CD4-positive, alpha-beta memory T cell (primary cell): Measurements from ENCODE around the gene PRLR. TPM values are rescaled to one million over a fixed set of nuclear protein-coding genes. Genes with fewer than 3 reads are reported as not detected.

ENCODE experiments used
- CTCF ChIA-PET: fragments of 350-600 bp; sonication (Branson Sonifier 250); formaldehyde crosslinking; loops from one replicate; lab custom pipeline; 2021; ENCODE audit warnings: inconsistent platforms; ENCODE audit not compliant: partially characterized antibody; lab: Charles Lee
- POLR2A ChIA-PET: fragments of 350-600 bp; sonication (Branson Sonifier 250); formaldehyde crosslinking; loops from one replicate; lab custom pipeline; 2021; ENCODE audit not compliant: partially characterized antibody; lab: Charles Lee
- DNase-seq, 5 donors: peaks; one replicate each; pipeline versions ENCODE4 v3.0.0 to v3.0.0-alpha.2; 2020 to 2022; ENCODE audit warnings: mixed read lengths in 1 of 5
- H3K27ac ChIP-seq: one replicate; pipeline ENCODE4 v1.7.0; 2013; ENCODE audit warnings: low read depth, low read length
- H3K27me3 ChIP-seq: 2 replicates; pipeline ENCODE4 v1.7.0; 2013; ENCODE audit warnings: mild to moderate bottlenecking, low read length, moderate library complexity; ENCODE audit not compliant: insufficient read depth
- H3K36me3 ChIP-seq: 2 replicates; pipeline ENCODE4 v1.7.0; 2013; ENCODE audit warnings: mild to moderate bottlenecking, low read length, moderate library complexity; ENCODE audit not compliant: insufficient read depth
- H3K4me1 ChIP-seq: 2 replicates; pipeline ENCODE4 v1.7.0; 2013; ENCODE audit warnings: mild to moderate bottlenecking, low read length, moderate library complexity; ENCODE audit not compliant: insufficient read depth
- H3K4me3 ChIP-seq, 2 donors: one replicate each; pipeline ENCODE4 v1.7.0; 2013; ENCODE audit warnings: low read length in 2 of 2, mild to moderate bottlenecking in 1 of 2
- H3K9me3 ChIP-seq, 2 donors: one replicate each; pipeline ENCODE4 v1.7.0; 2013; ENCODE audit warnings: low read length in 2 of 2, control low read depth in 1 of 2; ENCODE audit not compliant: control insufficient read depth in 1 of 2
- H3K27ac Mint-ChIP-seq, 7 donors: one replicate each; pipeline ENCODE4 v1.8.0; 2020 to 2021; ENCODE audit warnings: mixed read lengths in 7 of 7, mild to moderate bottlenecking in 6 of 7, inconsistent platforms in 3 of 7, moderate library complexity in 3 of 7
- H3K27me3 Mint-ChIP-seq, 2 donors: one replicate each; pipeline ENCODE4 v1.8.0; 2020 to 2021; ENCODE audit warnings: mixed read lengths in 2 of 2
- H3K36me3 Mint-ChIP-seq, 2 donors: one replicate each; pipeline ENCODE4 v1.8.0; 2020 to 2021; ENCODE audit warnings: mixed read lengths in 2 of 2, inconsistent platforms in 1 of 2, mild to moderate bottlenecking in 1 of 2
- H3K4me1 Mint-ChIP-seq, 4 donors: one replicate each; pipeline ENCODE4 v1.8.0; 2020 to 2021; ENCODE audit warnings: mixed read lengths in 4 of 4, mild to moderate bottlenecking in 1 of 4
- H3K4me3 Mint-ChIP-seq, 8 donors: one replicate each; pipeline ENCODE4 v1.8.0; 2020 to 2021; ENCODE audit warnings: mixed read lengths in 8 of 8, mild to moderate bottlenecking in 7 of 8, moderate library complexity in 6 of 8, inconsistent platforms in 3 of 8
- H3K9me3 Mint-ChIP-seq, 8 donors: one replicate each; pipeline ENCODE4 v1.8.0; 2020 to 2021; ENCODE audit warnings: mixed read lengths in 8 of 8, mild to moderate bottlenecking in 5 of 8, inconsistent platforms in 3 of 8, moderate library complexity in 1 of 8
- intact Hi-C: fragments of 100-400 bp; cut with micrococcal nuclease; formaldehyde crosslinking; loops from one replicate; pipeline ENCODE4 v1.15.1; 2023
- polyA plus RNA-seq, 2 donors: library from polyadenylated mRNA; unstranded; fragments of 300-500 nt; fragmentation: Illumina TruSeq; gene quantifications; one replicate each; pipeline ENCODE4 v1.2.3, GENCODE V29; 2021
- total RNA-seq, 2 experiments: library from RNA; stranded (reverse); gene quantifications; one replicate each; pipeline ENCODE4 v1.2.3, GENCODE V29; 2021

PRLR gene
- total and polyA plus RNA-seq, 4 experiments from 2014 or later = not detected

GRCh38 chr5:35171991-35172390 lies 58.3 kb downstream of the PRLR start:
- DNase-seq = no peak
- Histone ChIP-seq H3K9me3 (no peaks in the 10 kb centered on the region), H3K4me1 (no peaks in the 10 kb centered on the region), H3K4me3 (no peak overlapping the region), H3K36me3 (no peaks in the 10 kb centered on the region), H3K27ac (no peak overlapping the region), H3K27me3 (no peaks in the 10 kb centered on the region)
- Mint-ChIP-seq H3K27me3 (peaks cover 0 to 8% of the 10 kb centered on the region in 2 donors), H3K27ac (no peak overlapping the region), H3K4me1 (no peaks in the 10 kb centered on the region), H3K9me3 (peaks cover 0 to 13% (median 8%) of the 10 kb centered on the region in 8 donors), H3K36me3 (no peaks in the 10 kb centered on the region), H3K4me3 (no peak overlapping the region)
- intact Hi-C loops = no loop called here
- ChIA-PET POLR2A (no interaction called here), CTCF (no interaction called here)

DNA sequence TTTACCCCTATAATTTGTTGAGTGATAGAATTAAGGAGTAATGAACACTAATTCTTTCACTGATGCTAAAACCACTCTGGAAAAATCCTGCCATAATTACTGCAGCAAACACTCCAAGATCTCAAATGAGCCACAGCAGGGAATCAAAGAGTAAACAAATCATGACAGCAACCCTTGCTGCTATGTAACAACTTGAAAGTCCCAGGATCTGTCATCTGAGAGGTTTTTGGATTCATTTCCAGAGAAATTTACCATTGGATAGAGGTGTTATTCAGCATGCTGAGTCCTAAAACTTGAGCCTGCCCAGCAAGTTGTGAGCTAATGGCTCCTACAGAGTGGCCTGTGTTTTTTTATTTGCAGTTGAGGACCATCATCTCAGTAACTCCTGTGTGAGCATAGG lies 59.2 kb downstream of the PRLR start:
- Mint-ChIP-seq H3K36me3 (no peaks in the 10 kb centered on the region), H3K4me3 (no peak overlapping the region), H3K27me3 (peaks cover 0 to 8% of the 10 kb centered on the region in 2 donors), H3K27ac (no peak overlapping the region), H3K9me3 (peaks cover 0 to 15% (median 11%) of the 10 kb centered on the region in 8 donors), H3K4me1 (no peaks in the 10 kb centered on the region)
- H3K27me3 ChIP-seq = no peaks in the 10 kb centered on the region
- no peak overlapping the region for H3K27ac ChIP-seq
- no peaks in the 10 kb centered on the region for H3K4me1 ChIP-seq
- H3K4me3 ChIP-seq = no peak overlapping the region
- H3K36me3 ChIP-seq = no peaks in the 10 kb centered on the region
- intact Hi-C loops = no loop called here
- CTCF ChIA-PET = no interaction called here
- DNase-seq = no peak
- POLR2A ChIA-PET = no interaction called here
- no peaks in the 10 kb centered on the region for H3K9me3 ChIP-seq

- peaks cover 1 to 9% of the 10 kb centered on the region in 2 donors for H3K27me3 Mint-ChIP-seq
- no peaks in the 10 kb centered on the region for H3K36me3 Mint-ChIP-seq
- Histone ChIP-seq H3K4me1 (no peaks in the 10 kb centered on the region), H3K27ac (no peak overlapping the region), H3K4me3 (no peak overlapping the region), H3K27me3 (no peaks in the 10 kb centered on the region), H3K36me3 (no peaks in the 10 kb centered on the region), H3K9me3 (no peaks in the 10 kb centered on the region)
- CTCF ChIA-PET = no interaction called here
- POLR2A ChIA-PET = no interaction called here
- H3K4me3 Mint-ChIP-seq = no peak overlapping the region
- peaks cover 2 to 15% (median 11%) of the 10 kb centered on the region in 8 donors for H3K9me3 Mint-ChIP-seq
- no peaks in the 10 kb centered on the region for H3K4me1 Mint-ChIP-seq
- intact Hi-C loops = no loop called here
- no peak overlapping the region for H3K27ac Mint-ChIP-seq
- DNase-seq = no peak
Measured at GRCh38 chr5:35166043-35166442, 64.2 kb downstream of the PRLR start.

GRCh38 chr5:35164860-35165542 lies 65.3 kb downstream of the PRLR start:
- Mint-ChIP-seq H3K36me3 (no peaks in the 10 kb centered on the region), H3K4me1 (peaks cover 0 to 1% (median 0%) of the 10 kb centered on the region in 4 donors), H3K4me3 (no peak overlapping the region), H3K27me3 (peaks cover 1 to 9% of the 10 kb centered on the region in 2 donors), H3K9me3 (peaks cover 2 to 15% (median 11%) of the 10 kb centered on the region in 8 donors), H3K27ac (no peak overlapping the region)
- Histone ChIP-seq H3K27me3 (no peaks in the 10 kb centered on the region), H3K4me3 (no peak overlapping the region), H3K9me3 (no peaks in the 10 kb centered on the region), H3K36me3 (no peaks in the 10 kb centered on the region), H3K27ac (no peak overlapping the region), H3K4me1 (no peaks in the 10 kb centered on the region)
- CTCF ChIA-PET = no interaction called here
- intact Hi-C loops = no loop called here
- no peak for DNase-seq
- POLR2A ChIA-PET = no interaction called here

DNA sequence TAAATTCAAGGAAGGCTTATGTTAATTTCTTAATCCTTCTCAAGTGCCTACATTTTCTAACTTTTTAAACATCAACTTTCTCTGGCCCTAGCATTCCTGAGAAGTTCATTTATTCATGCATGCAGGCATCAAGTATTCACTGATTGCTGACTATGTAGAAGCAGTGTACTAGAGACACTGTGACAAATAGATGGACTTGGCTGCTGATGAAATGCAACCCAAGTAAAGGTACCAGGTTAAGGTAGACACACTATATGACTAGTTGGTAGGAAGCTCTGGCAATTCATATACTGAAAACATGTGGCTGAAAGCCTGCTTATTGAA lies 66.6 kb downstream of the PRLR start:
- H3K27me3 ChIP-seq = no peaks in the 10 kb centered on the region
- no peaks in the 10 kb centered on the region for H3K4me1 ChIP-seq
- no peak overlapping the region for H3K4me3 Mint-ChIP-seq
- H3K36me3 ChIP-seq = no peaks in the 10 kb centered on the region
- intact Hi-C loops = no loop called here
- no peaks in the 10 kb centered on the region for H3K9me3 ChIP-seq
- H3K9me3 Mint-ChIP-seq = peaks cover 2 to 15% (median 9%) of the 10 kb centered on the region in 8 donors
- H3K4me3 ChIP-seq = no peak overlapping the region
- ChIA-PET CTCF (no interaction called here), POLR2A (no interaction called here)
- H3K36me3 Mint-ChIP-seq = no peaks in the 10 kb centered on the region
- H3K27ac ChIP-seq = no peak overlapping the region
- peaks cover 0 to 9% of the 10 kb centered on the region in 2 donors for H3K27me3 Mint-ChIP-seq
- DNase-seq = no peak
- H3K4me1 Mint-ChIP-seq = peaks cover 0 to 1% (median 0%) of the 10 kb centered on the region in 4 donors
- no peak overlapping the region for H3K27ac Mint-ChIP-seq

DNA sequence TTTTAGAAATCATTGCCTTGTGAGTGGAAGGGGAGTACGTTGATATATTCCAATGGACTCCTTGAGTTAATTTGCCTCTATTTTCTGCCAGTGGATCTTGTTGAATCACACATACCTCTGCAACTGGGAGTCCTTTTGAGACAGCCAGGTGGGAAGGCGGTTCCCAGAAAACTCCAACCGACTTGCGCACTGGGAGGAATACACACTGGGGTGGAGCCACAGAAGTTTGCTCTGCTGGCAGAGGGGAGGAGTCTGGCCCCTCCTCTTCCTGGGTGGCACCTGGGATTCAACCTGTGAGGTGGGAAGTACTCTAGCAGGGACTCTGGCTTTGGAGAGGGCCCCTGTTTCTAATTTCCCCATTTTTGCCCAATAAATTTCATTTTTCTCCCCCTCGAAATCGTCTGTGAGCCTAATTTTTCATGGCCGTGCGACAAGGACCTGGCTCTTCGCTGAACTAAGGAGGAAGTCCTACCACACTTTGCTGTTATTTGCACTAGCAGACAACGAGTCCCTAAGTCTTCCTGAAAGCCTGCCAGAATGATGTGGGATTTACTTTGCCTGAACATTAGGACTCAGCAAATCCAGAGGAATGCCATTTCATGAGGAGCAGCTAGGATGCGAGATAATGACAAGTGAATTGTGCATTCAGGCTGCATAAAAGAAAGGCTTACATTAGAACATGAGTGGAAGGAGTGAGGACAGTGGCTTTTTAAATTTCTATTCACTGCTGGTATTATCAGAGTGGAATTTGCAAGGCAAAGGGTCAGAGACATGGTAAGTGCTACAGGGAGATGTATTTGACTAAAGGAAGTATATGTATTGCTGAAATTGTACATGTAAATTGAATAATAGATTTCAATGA lies 67.2 kb downstream of the PRLR start:
- ChIA-PET CTCF (no interaction called here), POLR2A (no interaction called here)
- H3K4me1 ChIP-seq = no peaks in the 10 kb centered on the region
- no peak for DNase-seq
- no peaks in the 10 kb centered on the region for H3K27me3 ChIP-seq
- H3K4me3 Mint-ChIP-seq = no peak overlapping the region
- no peak overlapping the region for H3K27ac Mint-ChIP-seq
- peaks cover 1 to 13% (median 8%) of the 10 kb centered on the region in 8 donors for H3K9me3 Mint-ChIP-seq
- intact Hi-C loops = no loop called here
- peaks cover 0 to 9% of the 10 kb centered on the region in 2 donors for H3K27me3 Mint-ChIP-seq
- no peaks in the 10 kb centered on the region for H3K9me3 ChIP-seq
- H3K36me3 ChIP-seq = no peaks in the 10 kb centered on the region
- H3K36me3 Mint-ChIP-seq = no peaks in the 10 kb centered on the region
- no peak overlapping the region for H3K27ac ChIP-seq
- peaks cover 0 to 1% (median 0%) of the 10 kb centered on the region in 4 donors for H3K4me1 Mint-ChIP-seq
- H3K4me3 ChIP-seq = no peak overlapping the region

DNA sequence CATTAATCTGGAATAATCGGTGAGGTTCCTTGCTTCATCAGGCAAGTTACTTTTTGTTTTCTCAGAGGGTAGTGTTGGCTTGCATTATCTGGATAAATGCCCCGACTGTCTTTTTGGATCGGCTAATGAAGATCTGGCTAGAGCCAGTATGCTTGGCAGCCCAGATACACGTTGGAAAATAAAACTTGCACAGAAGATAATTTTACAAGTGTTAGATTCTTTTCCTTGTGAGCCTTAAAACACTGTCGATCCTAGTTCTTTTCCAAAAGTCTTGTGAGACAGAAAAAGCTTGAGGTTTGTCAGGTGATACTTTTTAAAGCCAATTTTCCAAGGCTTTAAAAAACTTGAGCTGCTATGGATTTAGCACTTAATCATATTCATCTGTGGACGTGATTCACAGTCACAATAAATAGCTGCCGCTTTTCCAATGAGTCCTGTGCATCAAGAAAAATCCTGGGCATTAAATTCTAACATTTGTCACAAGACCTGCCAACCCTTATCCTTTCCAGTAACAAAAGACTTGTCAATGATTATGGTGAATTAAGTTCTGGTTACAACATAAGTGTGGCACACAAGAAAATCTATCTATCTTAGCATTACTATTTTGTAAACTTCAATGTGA lies 68.5 kb downstream of the PRLR start:
- Histone ChIP-seq H3K27ac (no peak overlapping the region), H3K4me3 (no peak overlapping the region), H3K4me1 (no peaks in the 10 kb centered on the region), H3K27me3 (no peaks in the 10 kb centered on the region), H3K9me3 (no peaks in the 10 kb centered on the region), H3K36me3 (no peaks in the 10 kb centered on the region)
- H3K4me3 Mint-ChIP-seq = no peak overlapping the region
- H3K27me3 Mint-ChIP-seq = peaks cover 0 to 9% of the 10 kb centered on the region in 2 donors
- peaks cover 0 to 4% (median 0%) of the 10 kb centered on the region in 8 donors for H3K9me3 Mint-ChIP-seq
- CTCF ChIA-PET = no interaction called here
- POLR2A ChIA-PET = no interaction called here
- no peak for DNase-seq
- H3K36me3 Mint-ChIP-seq = no peaks in the 10 kb centered on the region
- H3K4me1 Mint-ChIP-seq = peaks cover 0 to 1% (median 0%) of the 10 kb centered on the region in 4 donors
- intact Hi-C loops = no loop called here
- no peak overlapping the region for H3K27ac Mint-ChIP-seq
